HepG2 (cell line): ENCODE measurements around the gene FKBP10. TPM values are rescaled to one million over a fixed set of nuclear protein-coding genes. Genes with fewer than 3 reads are reported as not detected.

Experiments used
- AHDC1 ChIP-seq: sonication (generic); formaldehyde crosslinking; IDR thresholded peaks from 2 replicates; pipeline ENCODE4 v1.5.1; 2020; ENCODE audit warnings: mild to moderate bottlenecking, missing genetic modification reagents, borderline replicate concordance
- AKAP8 ChIP-seq: sonication (generic); formaldehyde crosslinking; IDR thresholded peaks from 2 replicates; pipeline ENCODE4 v1.5.1; 2020; ENCODE audit warnings: mild to moderate bottlenecking, missing genetic modification reagents
- BCLAF1 ChIP-seq: fragments of 450-650 bp; IDR thresholded peaks from 2 replicates; pipeline ENCODE4 v1.6.1; 2017; ENCODE audit warnings: mild to moderate bottlenecking
- CEBPZ ChIP-seq: IDR thresholded peaks from 2 replicates; pipeline ENCODE4 v1.6.1; 2012; ENCODE audit warnings: low read length, improper control_type of control experiment
- HHEX ChIP-seq: IDR thresholded peaks from 2 replicates; pipeline ENCODE4 v1.6.1; 2016; ENCODE audit warnings: control low read depth
- IKZF5 ChIP-seq: IDR thresholded peaks from 2 replicates; pipeline ENCODE4 v1.6.1; 2018; ENCODE audit warnings: missing genetic modification reagents, mild to moderate bottlenecking, missing compliant biosample characterization
- MAF1 ChIP-seq: sonication (generic); formaldehyde crosslinking; IDR thresholded peaks from 2 replicates; pipeline ENCODE4 v1.5.0; 2020; ENCODE audit warnings: missing genetic modification reagents, borderline replicate concordance
- NFE2L2 ChIP-seq: fragments of 150-350 bp; IDR thresholded peaks from 2 replicates; pipeline ENCODE4 v1.6.1; 2014; ENCODE audit warnings: low read length
- PHF21A ChIP-seq: sonication (generic); formaldehyde crosslinking; IDR thresholded peaks from 2 replicates; pipeline ENCODE4 v1.5.0; 2020; ENCODE audit warnings: mild to moderate bottlenecking, missing genetic modification reagents
- SRSF9 ChIP-seq: fragments of 200-400 bp; formaldehyde crosslinking; IDR thresholded peaks from 2 replicates; pipeline ENCODE4 v1.6.1; 2018; ENCODE audit warnings: borderline replicate concordance, mild to moderate bottlenecking, low read depth, low read length; ENCODE audit not compliant: insufficient read depth, poor library complexity, severe bottlenecking
- SUZ12 ChIP-seq: fragments of 150-350 bp; IDR thresholded peaks from 2 replicates; pipeline ENCODE4 v1.6.1; 2014; ENCODE audit warnings: low read depth, low read length
- ZFP90 ChIP-seq: sonication (generic); formaldehyde crosslinking; IDR thresholded peaks from 2 replicates; pipeline ENCODE4 v1.8.0; 2022; ENCODE audit warnings: missing genetic modification reagents, mild to moderate bottlenecking, inconsistent platforms, borderline replicate concordance
- ZMYM3 ChIP-seq: sonication (generic); formaldehyde crosslinking; IDR thresholded peaks from 2 replicates; pipeline ENCODE4 v1.5.1; 2020; ENCODE audit warnings: mild to moderate bottlenecking, missing genetic modification reagents
- polyA plus RNA-seq, 8 experiments: library from polyadenylated mRNA; depleted of rRNA in 3 of 8; stranded (reverse) in 7 of 8; unstranded in 1 of 8; fragments of >200 nt; fragmentation: Illumina TruSeq in 4 of 8; extraction: Trizol in 4 of 8; gene quantifications; 2 replicates each; pipeline versions ENCODE4 v1.2.1 to v1.2.3, GENCODE V29; 2011 to 2016; ENCODE audit warnings: low read depth in 4 of 8, missing spikeins in 1 of 8, mixed read lengths in 1 of 8; ENCODE audit not compliant: insufficient read depth in 1 of 8
- total RNA-seq, 5 experiments: library from RNA; depleted of rRNA; stranded (reverse); fragments of >200 nt; fragmentation: Illumina TruSeq; extraction: Trizol; gene quantifications; 2 replicates each; pipeline ENCODE4 v1.2.3, GENCODE V29; 2016; ENCODE audit warnings: low read depth in 1 of 5

FKBP10 gene
- total and polyA plus RNA-seq, 2 of the 13 experiments (the other 11 are each of a cell fraction or from before 2014, with no cell fraction given) = 149 to 573 TPM

GRCh38 chr17:41772586-41773189, 40.1 kb upstream of the FKBP10 start (continued):
- TF ChIP-seq BCLAF1 (no peak), SRSF9 (no peak), SUZ12 (no peak), MAF1 (CRISPR knock-in tag) (no peak), NFE2L2 (no peak), IKZF5 (peak; percentile 67; the same call in 1 of the 2 replicates), PHF21A (peak; percentile 98), AKAP8 (no peak), HHEX (0 out of 2 replicates have a peak, but pooled peaks have one; percentile 17), ZFP90 (CRISPR knock-in tag) (no peak), ZMYM3 (CRISPR knock-in tag) (peak; percentile 95), CEBPZ (no peak), AHDC1 (CRISPR knock-in tag) (no peak)
